A549 (cell line): Measurements from ENCODE around the gene LRGUK.

Source experiments
- CBX8 ChIP-seq: fragments of 200-600 bp; sonication (generic); IDR thresholded peaks from 2 replicates; pipeline ENCODE4 v1.6.1; 2016
- CTCF ChIP-seq: fragments of >200 bp; sonication (Bioruptor Twin); formaldehyde crosslinking; IDR thresholded peaks from 3 replicates; pipeline ENCODE4 v1.5.1; 2016
- ELK1 ChIP-seq: fragments of 150-350 bp; IDR thresholded peaks from 2 replicates; pipeline ENCODE4 v1.6.1; 2014; ENCODE audit warnings: low read depth, mild to moderate bottlenecking, low read length
- EP300 ChIP-seq, 2 experiments: fragments of >200 bp; sonication (Bioruptor Twin); formaldehyde crosslinking; IDR thresholded peaks; 2 replicates in 1 of 2; 3 replicates in 1 of 2; pipeline ENCODE4 v1.6.1; 2016 to 2017
- JUNB ChIP-seq: fragments of >200 bp; sonication (Bioruptor Twin); formaldehyde crosslinking; IDR thresholded peaks from 2 replicates; pipeline ENCODE4 v1.6.1; 2016
- MAX ChIP-seq: IDR thresholded peaks from 2 replicates; pipeline ENCODE4 v1.6.1; 2012
- POLR2A ChIP-seq: IDR thresholded peaks from 2 replicates; pipeline ENCODE4 v1.6.1; 2012; ENCODE audit warnings: mild to moderate bottlenecking, low read length
- RNF2 ChIP-seq: fragments of 200-600 bp; sonication (generic); IDR thresholded peaks from 2 replicates; pipeline ENCODE4 v1.6.1; 2016; ENCODE audit warnings: low read depth, mild to moderate bottlenecking, antibody characterized with exemption, moderate library complexity, borderline replicate concordance

- no peak for TF ChIP-seq ELK1
- no peak for TF ChIP-seq POLR2A
- no peak for TF ChIP-seq RNF2
- no peak for TF ChIP-seq JUNB
- no peak for TF ChIP-seq CBX8
- no peak for TF ChIP-seq CTCF
- no peak for TF ChIP-seq MAX
- TF ChIP-seq EP300 (IDR thresholded peaks at IDR 0.05) = no peak
Observed at GRCh38 chr7:134234216-134234615, 107.1 kb downstream of the LRGUK start.
